ENCODE results near the gene SSC4D. TPM values are rescaled to one million over a fixed set of nuclear protein-coding genes. Genes with fewer than 3 reads are reported as not detected.

SSC4D gene
- total and polyA plus RNA-seq, 9 of the 15 experiments (the other 6 are each of a cell fraction or from before 2014, with no cell fraction given): 0.06 to 1.1 (median 0.85) TPM; not detected in 1

- TF ChIP-seq ATF6 (CRISPR knock-in tag; IDR thresholded peaks at IDR 0.05) (peak; percentile 92; the same call in 1 of the 2 replicates), RERE (CRISPR knock-in tag; IDR thresholded peaks at IDR 0.05; ENCODE audit: borderline replicate concordance) (no peak), HLTF (IDR thresholded peaks at IDR 0.05) (no peak; the same call in 1 of the 2 replicates), ZNF184 (CRISPR knock-in tag; IDR thresholded peaks at IDR 0.05) (no peak), TARDBP (IDR thresholded peaks at IDR 0.05) (peak; percentile 94), TCF3 (CRISPR knock-in tag; IDR thresholded peaks at IDR 0.05) (peak; percentile 22; the same call in 1 of the 2 replicates), ETV6 (IDR thresholded peaks at IDR 0.05; ENCODE audit: borderline replicate concordance in 1 of 2, low read depth in 2 of 2, low read length in 1 of 2) (peak in 1 of 2 experiments; percentile 33; a peak in 1 of 4 replicates), ETV6 (CRISPR knock-in tag; IDR thresholded peaks at IDR 0.05; ENCODE audit: borderline replicate concordance) (peak; percentile 68; the same call in 1 of the 2 replicates), ESRRB (CRISPR knock-in tag; IDR thresholded peaks at IDR 0.05; ENCODE audit: borderline replicate concordance) (no peak), HCFC1 (IDR thresholded peaks at IDR 0.05; ENCODE audit: low read depth, low read length) (peak; percentile 6; the same call in 1 of the 2 replicates), HMGXB4 (CRISPR knock-in tag; IDR thresholded peaks at IDR 0.05) (peak; percentile 88), JUND (IDR thresholded peaks at IDR 0.05; ENCODE audit: borderline replicate concordance, low read depth, low read length) (no peak), JUND (tag; IDR thresholded peaks at IDR 0.05; ENCODE audit: borderline replicate concordance, low read depth, low read length) (peak; percentile 7; the same call in 1 of the 3 replicates), KLF16 (IDR thresholded peaks at IDR 0.05) (no peak), EZH2 (IDR thresholded peaks at IDR 0.05; ENCODE audit: borderline replicate concordance, low read depth, low read length) (no peak)
- TF ChIP-seq, protein P1, sequence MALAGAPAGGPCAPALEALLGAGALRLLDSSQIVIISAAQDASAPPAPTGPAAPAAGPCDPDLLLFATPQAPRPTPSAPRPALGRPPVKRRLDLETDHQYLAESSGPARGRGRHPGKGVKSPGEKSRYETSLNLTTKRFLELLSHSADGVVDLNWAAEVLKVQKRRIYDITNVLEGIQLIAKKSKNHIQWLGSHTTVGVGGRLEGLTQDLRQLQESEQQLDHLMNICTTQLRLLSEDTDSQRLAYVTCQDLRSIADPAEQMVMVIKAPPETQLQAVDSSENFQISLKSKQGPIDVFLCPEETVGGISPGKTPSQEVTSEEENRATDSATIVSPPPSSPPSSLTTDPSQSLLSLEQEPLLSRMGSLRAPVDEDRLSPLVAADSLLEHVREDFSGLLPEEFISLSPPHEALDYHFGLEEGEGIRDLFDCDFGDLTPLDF (CRISPR knock-in tag; IDR thresholded peaks at IDR 0.05): peak; percentile 84; the same call in 1 of the 2 replicates
Observed at GRCh38 chr7:76393116-76394031, 16.1 kb downstream of the SSC4D start (continued).

Measured in K562 (cell line).